ENCODE results near the gene ARHGEF17. TPM values are rescaled to one million over a fixed set of nuclear protein-coding genes. Genes with fewer than 3 reads are reported as not detected.

ARHGEF17 gene
- total RNA-seq, 2 experiments from 2014 or later: 0.19 TPM; not detected in 1

- CTCF ChIA-PET: interaction anchor here (1.1 to 2.0 kb wide), 4 partner anchors 8 to 32 kb away, joined by 3 to 12 read pairs (median 3); no protein-coding TSS in a partner anchor
- H3K27me3 Mint-ChIP-seq (ENCODE audit: low read depth): no peaks in the 10 kb centered on the region
These were observed 75.4 kb downstream of the ARHGEF17 start for GRCh38 chr11:73383249-73384124.

DNA sequence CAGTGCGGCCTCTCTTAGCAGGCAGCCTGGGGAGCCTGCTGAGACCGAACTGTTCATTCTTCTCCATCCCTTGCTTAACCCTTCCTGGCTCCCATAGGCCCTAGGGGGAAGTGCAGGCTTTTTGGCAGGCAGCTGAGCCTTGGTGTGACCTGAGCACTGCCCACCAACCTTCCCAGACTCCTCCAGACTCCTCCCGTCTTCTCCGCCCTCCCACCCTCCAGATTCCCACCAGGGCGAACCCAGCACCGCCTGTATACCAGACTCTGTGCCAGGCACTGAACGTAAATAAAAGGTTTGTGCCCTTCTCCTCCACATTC, 76.0 kb downstream of the ARHGEF17 start:
- peak overlapping the region; percentile 16 for H3K27ac Mint-ChIP-seq
- CTCF ChIA-PET: interaction anchor here (0.8 to 1.6 kb wide), 3 partner anchors 9 to 221 kb away, joined by 3 to 9 read pairs (median 3); no protein-coding TSS in a partner anchor
- H3K4me3 Mint-ChIP-seq: no peak overlapping the region
- H3K36me3 Mint-ChIP-seq (ENCODE audit: low read depth): peaks cover 2% of the 10 kb centered on the region
- H3K9me3 Mint-ChIP-seq: no peaks in the 10 kb centered on the region
- peaks cover 75% of the 10 kb centered on the region for H3K4me1 Mint-ChIP-seq (ENCODE audit: low read depth)
- H3K27me3 Mint-ChIP-seq (ENCODE audit: low read depth): no peaks in the 10 kb centered on the region
- no peak for DNase-seq
- intact Hi-C loops (cut with micrococcal nuclease): no loop called here

More at GRCh38 chr11:73383249-73384124, 75.4 kb downstream of the ARHGEF17 start:
- DNase-seq: no peak
- intact Hi-C loops (cut with micrococcal nuclease): no loop called here
- Mint-ChIP-seq H3K4me1 (ENCODE audit: low read depth) (peaks cover 79% of the 10 kb centered on the region), H3K36me3 (ENCODE audit: low read depth) (peaks cover 2% of the 10 kb centered on the region), H3K9me3 (no peaks in the 10 kb centered on the region), H3K4me3 (no peak overlapping the region), H3K27ac (no peak overlapping the region)

- no peaks in the 10 kb centered on the region for H3K27me3 Mint-ChIP-seq (ENCODE audit: low read depth)
- CTCF ChIA-PET: interaction anchor here (0.7 to 1.6 kb wide), 5 partner anchors 9 to 278 kb away, joined by 3 to 9 read pairs (median 3); no protein-coding TSS in a partner anchor
- no peaks in the 10 kb centered on the region for H3K9me3 Mint-ChIP-seq
- intact Hi-C loops (cut with micrococcal nuclease): no loop called here
- no peak overlapping the region for H3K4me3 Mint-ChIP-seq
- peaks cover 2% of the 10 kb centered on the region for H3K36me3 Mint-ChIP-seq (ENCODE audit: low read depth)
- H3K27ac Mint-ChIP-seq: peak overlapping the region; percentile 16
- DNase-seq: no peak
- H3K4me1 Mint-ChIP-seq (ENCODE audit: low read depth): peaks cover 71% of the 10 kb centered on the region
These were observed 76.4 kb downstream of the ARHGEF17 start for GRCh38 chr11:73384531-73384871.

- Mint-ChIP-seq H3K9me3 (no peaks in the 10 kb centered on the region), H3K27me3 (ENCODE audit: low read depth) (no peaks in the 10 kb centered on the region), H3K4me1 (ENCODE audit: low read depth) (peaks cover 65% of the 10 kb centered on the region), H3K27ac (peak overlapping the region; percentile 16), H3K4me3 (no peak overlapping the region), H3K36me3 (ENCODE audit: low read depth) (peaks cover 2% of the 10 kb centered on the region)
- DNase-seq: peak; percentile 20
- CTCF ChIA-PET: interaction anchor here (0.7 to 1.6 kb wide), 5 partner anchors 8 to 277 kb away, joined by 3 to 9 read pairs (median 3); no protein-coding TSS in a partner anchor
- intact Hi-C loops (cut with micrococcal nuclease): no loop called here
These were observed 77.0 kb downstream of the ARHGEF17 start for GRCh38 chr11:73384872-73385689.

GRCh38 chr11:73386016-73386415, 77.9 kb downstream of the ARHGEF17 start:
- Mint-ChIP-seq H3K4me1 (ENCODE audit: low read depth) (peaks cover 61% of the 10 kb centered on the region), H3K27ac (peak overlapping the region; percentile 30), H3K4me3 (no peak overlapping the region), H3K36me3 (ENCODE audit: low read depth) (peaks cover 2% of the 10 kb centered on the region), H3K27me3 (ENCODE audit: low read depth) (no peaks in the 10 kb centered on the region), H3K9me3 (no peaks in the 10 kb centered on the region)
- CTCF ChIA-PET: no interaction called here
- intact Hi-C loops (cut with micrococcal nuclease): no loop called here
- no peak for DNase-seq

GRCh38 chr11:73386546-73386945, 78.5 kb downstream of the ARHGEF17 start:
- Mint-ChIP-seq H3K27me3 (ENCODE audit: low read depth) (no peaks in the 10 kb centered on the region), H3K27ac (peak overlapping the region; percentile 30), H3K9me3 (no peaks in the 10 kb centered on the region), H3K36me3 (ENCODE audit: low read depth) (peaks cover 2% of the 10 kb centered on the region), H3K4me3 (no peak overlapping the region), H3K4me1 (ENCODE audit: low read depth) (peaks cover 58% of the 10 kb centered on the region)
- no peak for DNase-seq
- intact Hi-C loops (cut with micrococcal nuclease): no loop called here
- CTCF ChIA-PET: no interaction called here

DNA sequence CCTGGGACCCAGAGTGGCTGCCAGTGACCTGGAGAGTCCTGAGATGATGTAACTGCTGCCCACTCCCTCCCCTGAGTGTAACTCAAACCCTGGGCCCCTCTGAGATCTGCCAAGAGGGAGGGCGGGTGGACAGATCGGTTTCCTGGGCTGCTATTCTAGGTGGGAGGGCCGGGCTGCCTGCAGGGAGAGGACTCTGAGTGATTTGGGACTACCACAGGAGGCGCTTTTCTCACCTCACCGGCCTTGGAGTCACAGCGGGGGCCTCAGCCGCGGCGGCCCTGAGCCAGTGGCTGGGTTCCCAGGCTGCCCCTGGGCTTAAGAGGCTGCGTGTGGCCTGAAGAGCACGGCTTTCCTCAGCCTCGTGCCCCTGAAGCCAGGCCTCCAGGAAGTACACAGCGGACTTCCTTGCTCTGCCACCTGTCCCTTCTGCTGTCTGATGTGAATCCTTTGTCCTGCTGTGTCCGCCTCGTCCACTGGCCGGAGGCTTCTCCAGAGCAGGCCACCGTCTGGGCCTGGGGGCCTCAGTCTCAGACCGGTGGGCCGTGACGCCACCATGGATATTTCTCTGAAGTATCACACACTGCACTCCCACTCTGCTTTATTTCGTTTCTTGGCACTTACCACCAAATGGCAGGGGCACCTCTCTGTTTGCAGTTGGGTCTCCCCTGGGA, 79.7 kb downstream of the ARHGEF17 start:
- H3K27me3 Mint-ChIP-seq (ENCODE audit: low read depth): no peaks in the 10 kb centered on the region
- peak overlapping the region; percentile 36 for H3K27ac Mint-ChIP-seq
- peaks cover 2% of the 10 kb centered on the region for H3K36me3 Mint-ChIP-seq (ENCODE audit: low read depth)
- H3K9me3 Mint-ChIP-seq: no peaks in the 10 kb centered on the region
- intact Hi-C loops (cut with micrococcal nuclease): no loop called here
- no peak for DNase-seq
- H3K4me3 Mint-ChIP-seq: no peak overlapping the region
- peaks cover 50% of the 10 kb centered on the region for H3K4me1 Mint-ChIP-seq (ENCODE audit: low read depth)
- CTCF ChIA-PET: interaction anchor here (2.4 kb wide), 1 partner anchor 36 kb away, joined by 9 read pairs; no protein-coding TSS in a partner anchor

DNA sequence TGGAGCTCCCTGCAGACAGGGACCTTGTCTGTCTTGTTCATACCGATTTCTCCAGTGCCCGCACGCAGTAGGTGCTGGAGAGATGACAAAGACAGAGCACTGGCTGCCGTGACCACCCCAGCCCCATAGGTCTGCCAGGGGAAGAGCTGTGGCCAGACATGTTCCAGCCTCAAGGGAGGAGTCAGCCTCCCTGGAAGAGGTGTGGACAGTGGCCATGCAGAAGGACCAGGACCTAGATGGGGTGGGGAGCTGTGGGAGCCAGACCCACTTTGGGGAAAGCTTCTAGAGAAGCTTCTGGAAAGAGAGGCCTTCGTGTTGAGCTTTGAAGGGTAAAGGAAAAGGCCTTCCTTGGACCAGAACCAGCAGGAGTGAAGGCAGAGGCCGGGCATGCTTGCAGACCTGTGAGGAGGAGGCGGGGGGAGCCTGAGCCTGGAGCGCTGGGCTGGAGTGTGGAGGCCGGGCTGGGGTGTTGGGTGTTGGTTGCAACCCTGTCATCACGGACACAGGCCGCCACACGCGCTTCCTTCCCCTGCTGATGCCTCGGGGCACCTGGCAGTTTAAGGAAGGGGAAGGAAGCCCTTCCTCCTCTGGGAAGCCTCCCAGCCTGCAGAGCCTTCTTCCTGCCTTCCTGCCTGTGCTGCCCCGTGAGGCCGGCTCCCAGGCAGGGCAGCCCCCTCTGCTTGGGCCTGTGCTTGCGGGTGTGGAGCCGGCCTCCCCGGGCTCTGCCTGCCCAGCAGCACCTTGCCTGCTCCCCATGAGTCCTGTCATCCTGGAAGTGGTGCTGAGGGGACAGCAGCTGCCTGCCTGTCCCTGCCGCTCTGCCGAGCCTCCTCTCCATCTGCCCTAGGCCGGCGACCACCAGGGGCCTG, 80.4 kb downstream of the ARHGEF17 start:
- Mint-ChIP-seq H3K27ac (no peak overlapping the region), H3K36me3 (ENCODE audit: low read depth) (peaks cover 2% of the 10 kb centered on the region), H3K4me3 (no peak overlapping the region), H3K4me1 (ENCODE audit: low read depth) (peaks cover 42% of the 10 kb centered on the region), H3K9me3 (no peaks in the 10 kb centered on the region), H3K27me3 (ENCODE audit: low read depth) (no peaks in the 10 kb centered on the region)
- CTCF ChIA-PET: interaction anchor here (2.4 kb wide), 1 partner anchor 37 kb away, joined by 9 read pairs; no protein-coding TSS in a partner anchor
- intact Hi-C loops (cut with micrococcal nuclease): no loop called here
- DNase-seq: no peak

DNA sequence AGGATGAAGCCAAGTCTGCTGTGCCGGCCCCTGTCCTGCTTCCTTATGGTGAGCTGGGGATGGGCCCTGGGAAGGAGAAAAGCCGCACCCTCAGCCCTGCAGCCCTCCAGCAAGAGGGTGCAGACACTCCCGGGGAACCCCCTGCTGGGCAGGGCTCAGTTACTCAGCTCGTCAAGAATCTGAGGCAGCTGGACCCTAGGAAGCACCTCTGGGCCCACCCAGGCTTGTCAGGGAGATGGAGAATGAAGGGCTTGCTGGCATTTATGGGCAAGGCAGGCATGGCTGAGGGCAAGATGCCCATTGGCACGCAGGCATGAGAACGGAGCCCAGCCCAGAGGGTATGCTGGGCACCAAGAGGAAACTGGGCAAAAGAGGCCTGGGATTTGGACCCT, 81.1 kb downstream of the ARHGEF17 start:
- intact Hi-C loops (cut with micrococcal nuclease): no loop called here
- Mint-ChIP-seq H3K4me3 (no peak overlapping the region), H3K27me3 (ENCODE audit: low read depth) (no peaks in the 10 kb centered on the region), H3K4me1 (ENCODE audit: low read depth) (peaks cover 36% of the 10 kb centered on the region), H3K36me3 (ENCODE audit: low read depth) (peaks cover 4% of the 10 kb centered on the region), H3K9me3 (no peaks in the 10 kb centered on the region), H3K27ac (no peak overlapping the region)
- no peak for DNase-seq
- CTCF ChIA-PET: interaction anchor here (2.4 kb wide), 1 partner anchor 38 kb away, joined by 9 read pairs; no protein-coding TSS in a partner anchor

DNA sequence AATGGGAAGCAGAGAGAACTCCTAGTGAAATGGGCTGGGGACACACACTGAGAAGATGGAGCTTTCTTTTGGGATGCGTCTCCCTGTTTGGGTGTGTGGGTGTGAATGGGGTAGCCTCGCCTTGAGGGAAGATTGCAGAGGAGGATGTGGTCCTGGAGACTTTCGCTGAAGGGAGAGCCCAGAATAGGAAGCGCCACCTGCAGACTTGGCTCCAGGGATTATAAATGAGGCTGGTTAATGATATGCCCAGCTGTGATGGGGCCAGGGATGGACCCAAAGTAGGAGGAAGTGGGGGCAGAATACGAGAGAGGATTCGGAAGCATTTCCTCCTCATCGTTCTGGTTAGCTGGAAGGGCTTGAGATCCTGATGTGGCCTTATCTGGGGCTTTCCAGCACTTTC, 81.8 kb downstream of the ARHGEF17 start:
- DNase-seq: no peak
- H3K27ac Mint-ChIP-seq: no peak overlapping the region
- no peaks in the 10 kb centered on the region for H3K9me3 Mint-ChIP-seq
- intact Hi-C loops (cut with micrococcal nuclease): no loop called here
- no peaks in the 10 kb centered on the region for H3K27me3 Mint-ChIP-seq (ENCODE audit: low read depth)
- H3K4me1 Mint-ChIP-seq (ENCODE audit: low read depth): peaks cover 28% of the 10 kb centered on the region
- CTCF ChIA-PET: interaction anchor here (2.4 kb wide), 1 partner anchor 39 kb away, joined by 9 read pairs; no protein-coding TSS in a partner anchor
- peaks cover 4% of the 10 kb centered on the region for H3K36me3 Mint-ChIP-seq (ENCODE audit: low read depth)
- no peak overlapping the region for H3K4me3 Mint-ChIP-seq
